ENCODE measurements around the gene STOML2. TPM values are rescaled to one million over a fixed set of nuclear protein-coding genes. Genes with fewer than 3 reads are reported as not detected.

STOML2 gene
- total and polyA plus RNA-seq, 2 donors (not counting 1 experiment from before 2014, with no cell fraction given): 58.9 to 64.6 TPM

DNA sequence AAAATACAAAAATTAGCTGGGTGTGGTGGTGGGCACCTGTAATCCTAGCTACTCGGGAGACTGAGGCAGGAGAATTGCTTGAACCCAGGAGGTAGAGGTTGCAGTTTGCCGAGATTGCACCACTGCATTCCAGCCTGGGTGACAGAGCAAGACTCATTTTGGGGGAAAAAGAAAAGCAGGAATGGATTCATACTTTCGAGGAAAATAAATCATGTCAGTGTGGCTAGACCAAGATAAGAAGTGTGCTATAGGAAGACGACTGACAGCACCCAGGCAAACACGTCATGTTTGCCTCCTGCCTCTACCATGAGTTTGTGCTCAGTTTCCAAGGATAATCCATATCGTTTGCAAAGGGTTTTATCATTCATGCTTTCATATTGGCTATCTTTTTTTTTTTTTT is 32.0 kb upstream of the STOML2 start:
- WGBS (ENCODE audit: insufficient coverage): 95% methylated on average over 4 of the region's 6 CpGs

DNA sequence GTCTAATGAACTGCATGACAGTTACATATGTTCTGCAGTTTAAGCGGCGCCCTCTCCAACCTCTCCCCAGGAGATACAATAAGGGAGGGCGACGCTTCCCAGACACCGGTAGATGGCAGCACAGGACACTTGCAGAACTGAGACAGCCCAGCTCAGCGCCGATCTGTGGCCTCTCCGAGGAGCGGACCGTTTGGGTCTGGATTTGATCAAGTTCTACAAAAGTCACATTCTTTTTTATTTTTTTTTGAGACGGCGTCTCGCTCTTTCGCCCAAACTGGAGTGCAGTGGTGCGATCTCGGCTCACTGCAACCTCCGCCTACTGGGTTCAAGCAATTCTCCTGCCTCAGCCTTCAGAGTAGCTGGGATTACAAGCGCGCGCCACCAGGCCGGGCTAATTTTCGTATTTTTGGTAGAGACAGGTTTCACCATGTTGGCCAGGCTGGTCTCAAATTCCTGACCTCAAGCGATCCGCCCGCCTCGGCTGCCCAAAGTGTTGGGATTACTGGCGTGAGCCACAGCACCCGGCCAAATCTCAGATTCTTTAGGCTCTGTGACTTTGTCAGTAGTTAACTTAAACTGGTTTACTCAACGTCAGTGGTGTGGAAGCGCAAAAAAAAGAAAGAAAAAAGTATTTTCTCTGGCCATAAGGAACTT is 14.1 kb upstream of the STOML2 start:
- Mint-ChIP-seq H3K4me3 (peak overlapping the region; percentile 98), H3K27ac (peak overlapping the region; percentile 97), H3K4me1 (peaks cover 40% of the 10 kb centered on the region), H3K9me3 (ENCODE audit: insufficient read depth) (no peaks in the 10 kb centered on the region), H3K27me3 (peaks cover 3% of the 10 kb centered on the region)
- DNase-seq (peak; percentile 93), ATAC-seq (ENCODE audit: low read depth) (peak; percentile 54)
- CTCF ChIA-PET: interaction anchor here (0.6 to 3.3 kb wide), 21 partner anchors 13 to 765 kb away, joined by 3 to 42 read pairs (median 4); partner anchors contain the start of genes FANCG, PIGO, STOML2 and UNC13B
- TF ChIP-seq EZH2 (IDR thresholded peaks at IDR 0.05; ENCODE audit: borderline replicate concordance, insufficient read depth, low read depth, low read length, poor library complexity, severe bottlenecking): no peak
- TF ChIP-seq, protein P1, sequence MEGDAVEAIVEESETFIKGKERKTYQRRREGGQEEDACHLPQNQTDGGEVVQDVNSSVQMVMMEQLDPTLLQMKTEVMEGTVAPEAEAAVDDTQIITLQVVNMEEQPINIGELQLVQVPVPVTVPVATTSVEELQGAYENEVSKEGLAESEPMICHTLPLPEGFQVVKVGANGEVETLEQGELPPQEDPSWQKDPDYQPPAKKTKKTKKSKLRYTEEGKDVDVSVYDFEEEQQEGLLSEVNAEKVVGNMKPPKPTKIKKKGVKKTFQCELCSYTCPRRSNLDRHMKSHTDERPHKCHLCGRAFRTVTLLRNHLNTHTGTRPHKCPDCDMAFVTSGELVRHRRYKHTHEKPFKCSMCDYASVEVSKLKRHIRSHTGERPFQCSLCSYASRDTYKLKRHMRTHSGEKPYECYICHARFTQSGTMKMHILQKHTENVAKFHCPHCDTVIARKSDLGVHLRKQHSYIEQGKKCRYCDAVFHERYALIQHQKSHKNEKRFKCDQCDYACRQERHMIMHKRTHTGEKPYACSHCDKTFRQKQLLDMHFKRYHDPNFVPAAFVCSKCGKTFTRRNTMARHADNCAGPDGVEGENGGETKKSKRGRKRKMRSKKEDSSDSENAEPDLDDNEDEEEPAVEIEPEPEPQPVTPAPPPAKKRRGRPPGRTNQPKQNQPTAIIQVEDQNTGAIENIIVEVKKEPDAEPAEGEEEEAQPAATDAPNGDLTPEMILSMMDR (IDR thresholded peaks at IDR 0.05): peak; percentile 94
- Histone ChIP-seq H2AFZ (ENCODE audit: insufficient read depth, low read depth, low read length, poor library complexity, severe bottlenecking) (peak overlapping the region; percentile 98), H3K79me2 (ENCODE audit: control insufficient read depth, insufficient read depth, low read length) (peaks cover under 1% of the 10 kb centered on the region), H3K4me3 (ENCODE audit: control extremely low read depth in 1 of 5, extremely low read depth in 1 of 5, insufficient read depth in 1 of 5, low read depth in 2 of 5, low read length in 4 of 5) (peak overlapping the region; percentile 55 to 72 (median 59)), H3K4me1 (ENCODE audit: control insufficient read depth in 2 of 2, insufficient read depth in 2 of 2, low read length in 2 of 2) (peaks cover 30 to 37% of the 10 kb centered on the region in 2 donors), H4K20me1 (ENCODE audit: control insufficient read depth, insufficient read depth, low read length, poor library complexity, severe bottlenecking) (no peaks in the 10 kb centered on the region), H3K36me3 (replicated peaks in 1 of 2; ENCODE audit: control extremely low read depth in 1 of 2, control insufficient read depth in 1 of 2, extremely low read depth in 1 of 2, insufficient read depth in 2 of 2, low read length in 1 of 2) (no peaks in the 10 kb centered on the region), H3K9me3 (ENCODE audit: control extremely low read depth in 1 of 3, control insufficient read depth in 2 of 3, insufficient read depth in 1 of 3, low read length in 2 of 3) (no peaks in the 10 kb centered on the region), H3K27ac (ENCODE audit: low read length in 2 of 2) (peak overlapping the region in 1 of 2 donors; percentile 93), H3K4me2 (replicated peaks; ENCODE audit: low read depth, low read length, poor library complexity, severe bottlenecking) (peak overlapping the region; percentile 99), H3K27me3 (replicated peaks in 1 of 4; ENCODE audit: control extremely low read depth in 1 of 4, control insufficient read depth in 3 of 4, insufficient read depth in 4 of 4, low read length in 3 of 4) (no peaks in the 10 kb centered on the region), H3K9ac (ENCODE audit: low read length) (peak overlapping the region; percentile 88)
- POLR2A ChIA-PET: interaction anchor here (0.6 to 0.9 kb wide), 4 partner anchors 20 to 614 kb away, joined by 3 read pairs; partner anchors contain the start of gene PIGO
- intact Hi-C loops (cut with micrococcal nuclease): loop anchor here (1.0 to 10.0 kb wide), 14 partner anchors 14 to 918 kb away; partner anchors contain the start of genes CCDC107, DNAJB5, FAM221B and FANCG
- WGBS (ENCODE audit: insufficient coverage): 36% methylated on average over 28 of the region's 30 CpGs

More for the DNA sequence above, 32.0 kb upstream of the STOML2 start:
- no peaks in the 10 kb centered on the region for H3K27me3 ChIP-seq (replicated peaks in 1 of 4; ENCODE audit: control extremely low read depth in 1 of 4, control insufficient read depth in 3 of 4, insufficient read depth in 4 of 4, low read length in 3 of 4)
- H3K4me3 ChIP-seq (ENCODE audit: control extremely low read depth in 1 of 5, extremely low read depth in 1 of 5, insufficient read depth in 1 of 5, low read depth in 2 of 5, low read length in 4 of 5): no peak overlapping the region
- intact Hi-C loops (cut with micrococcal nuclease): no loop called here
- ATAC-seq (ENCODE audit: low read depth) (no peak), DNase-seq (no peak)
- H3K79me2 ChIP-seq (ENCODE audit: control insufficient read depth, insufficient read depth, low read length): no peaks in the 10 kb centered on the region
- H3K9ac ChIP-seq (ENCODE audit: low read length): no peak overlapping the region
- H3K27ac ChIP-seq (ENCODE audit: low read length in 2 of 2): no peak overlapping the region
- Mint-ChIP-seq H3K27me3 (peaks cover 3% of the 10 kb centered on the region), H3K27ac (no peak overlapping the region), H3K4me3 (no peak overlapping the region), H3K9me3 (ENCODE audit: insufficient read depth) (peaks cover 2% of the 10 kb centered on the region), H3K4me1 (no peaks in the 10 kb centered on the region)
- H3K36me3 ChIP-seq (replicated peaks in 1 of 2; ENCODE audit: control extremely low read depth in 1 of 2, control insufficient read depth in 1 of 2, extremely low read depth in 1 of 2, insufficient read depth in 2 of 2, low read length in 1 of 2): no peaks in the 10 kb centered on the region
- H2AFZ ChIP-seq (ENCODE audit: insufficient read depth, low read depth, low read length, poor library complexity, severe bottlenecking): no peak overlapping the region
- POLR2A ChIA-PET: no interaction called here
- no peak overlapping the region for H3K4me2 ChIP-seq (replicated peaks; ENCODE audit: low read depth, low read length, poor library complexity, severe bottlenecking)
- CTCF ChIA-PET: no interaction called here
- no peaks in the 10 kb centered on the region for H3K4me1 ChIP-seq (ENCODE audit: control insufficient read depth in 2 of 2, insufficient read depth in 2 of 2, low read length in 2 of 2)
- no peaks in the 10 kb centered on the region for H4K20me1 ChIP-seq (ENCODE audit: control insufficient read depth, insufficient read depth, low read length, poor library complexity, severe bottlenecking)
- H3K9me3 ChIP-seq (ENCODE audit: control extremely low read depth in 1 of 3, control insufficient read depth in 2 of 3, insufficient read depth in 1 of 3, low read length in 2 of 3): peaks cover 1 to 11% (median 6%) of the 10 kb centered on the region in 3 donors
- TF ChIP-seq EZH2 (IDR thresholded peaks at IDR 0.05; ENCODE audit: borderline replicate concordance, insufficient read depth, low read depth, low read length, poor library complexity, severe bottlenecking): no peak
- TF ChIP-seq, protein P1 (IDR thresholded peaks at IDR 0.05): no peak
